Measurements from ENCODE around the gene AHRR.
"Not testable (repeated sequence)": the region's sequence is repeated elsewhere in the genome, so short reads cannot be mapped to it uniquely, and the experiment has no call there.

AHRR gene

DNA sequence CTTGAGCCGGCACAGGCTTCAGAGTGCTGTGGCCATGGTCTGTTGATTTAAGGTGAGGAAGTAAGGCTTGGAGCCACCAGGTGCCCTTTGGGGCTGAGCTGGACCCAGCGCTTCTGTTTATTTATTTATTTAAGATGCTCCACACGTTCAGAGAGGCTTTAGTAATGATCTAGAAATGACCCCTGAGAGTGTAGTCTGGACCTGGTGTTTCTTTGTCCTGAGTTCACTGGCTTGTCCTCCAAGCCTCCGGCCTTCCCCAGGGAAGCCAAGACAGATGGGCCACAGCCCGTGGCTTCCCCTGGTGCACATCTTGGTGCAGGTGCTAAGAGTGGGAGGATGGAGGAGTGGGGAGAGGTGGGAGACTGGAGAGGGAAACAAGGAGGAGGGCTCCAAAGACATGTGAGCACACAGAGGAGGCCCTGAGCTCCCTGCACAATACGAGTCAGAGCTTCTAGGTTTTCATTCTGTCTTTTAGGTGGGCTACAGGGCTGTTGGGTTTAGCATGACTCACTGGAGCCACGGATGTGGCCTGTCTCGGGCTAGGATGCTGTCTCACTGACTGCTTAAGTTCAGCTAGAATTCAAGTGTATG, 56.9 kb downstream of the AHRR start:
- DNase-seq (ENCODE audit: low read depth), result peak; percentile 23

DNA sequence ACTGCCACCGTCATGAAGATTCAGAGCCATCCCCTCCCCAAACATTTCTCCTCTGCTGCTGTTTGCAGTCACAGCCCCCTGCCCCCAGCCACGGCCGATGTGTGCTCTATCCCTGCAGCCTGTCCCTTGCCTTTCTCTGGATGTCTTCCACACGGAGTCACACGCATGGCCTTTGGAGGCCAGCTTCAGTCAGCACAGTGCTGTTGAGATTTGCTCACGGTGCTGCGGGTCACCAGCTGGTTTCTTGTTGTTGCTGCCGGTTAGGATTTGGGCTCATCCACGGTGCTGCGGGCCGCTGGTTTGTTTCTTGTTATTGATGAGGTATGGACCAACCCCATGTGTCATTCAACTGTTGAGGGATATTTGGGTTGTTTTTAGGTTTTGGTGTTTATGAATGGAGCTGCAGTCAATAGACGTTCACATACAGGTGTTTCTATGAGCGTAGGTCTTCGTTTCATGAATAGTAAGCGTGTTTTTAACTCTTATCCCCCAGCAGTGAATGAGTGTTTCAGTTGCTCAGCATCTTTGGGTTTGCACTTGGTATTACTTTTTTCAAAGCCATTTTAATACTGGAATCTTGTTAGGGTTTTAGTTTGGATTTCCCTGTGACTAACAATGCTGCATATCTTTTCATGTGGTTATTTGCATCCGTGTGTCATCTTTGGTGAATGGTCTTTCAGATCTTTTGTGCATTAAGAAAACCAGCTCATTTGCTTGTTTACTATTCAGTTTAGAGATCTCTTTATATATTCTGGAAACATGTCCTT, 57.6 kb downstream of the AHRR start:
- no peak for DNase-seq (ENCODE audit: low read depth)

DNA sequence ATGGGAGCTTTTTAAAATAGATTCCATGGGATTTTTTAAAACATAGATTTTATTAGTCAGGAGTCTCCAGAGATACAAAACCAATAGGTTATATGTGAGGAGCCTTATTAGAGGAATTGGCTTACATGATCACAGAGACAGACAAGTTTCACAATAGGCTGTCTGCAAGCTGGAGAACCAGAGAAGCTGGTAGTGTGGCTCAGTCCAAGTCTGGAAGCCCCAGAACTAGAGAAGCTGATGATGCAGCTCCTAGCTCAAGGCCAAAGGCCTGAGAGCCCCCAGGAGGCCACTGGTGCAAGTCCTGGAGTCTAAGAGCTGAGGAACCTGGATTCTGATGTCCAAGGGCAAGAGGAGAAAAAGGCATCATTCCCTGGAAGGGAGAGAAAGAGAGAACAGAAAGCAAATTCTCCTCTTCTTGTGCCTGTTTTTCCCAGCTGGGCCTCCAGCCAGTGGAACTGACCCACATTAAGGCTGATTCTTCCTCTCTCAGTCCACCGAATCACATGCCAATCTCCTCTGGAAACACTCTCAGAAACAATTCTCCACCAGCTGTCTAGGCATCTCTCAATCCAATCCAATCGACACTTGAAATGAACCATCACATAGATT, 59.3 kb downstream of the AHRR start:
- DNase-seq (ENCODE audit: low read depth), result peak; percentile 27

DNA sequence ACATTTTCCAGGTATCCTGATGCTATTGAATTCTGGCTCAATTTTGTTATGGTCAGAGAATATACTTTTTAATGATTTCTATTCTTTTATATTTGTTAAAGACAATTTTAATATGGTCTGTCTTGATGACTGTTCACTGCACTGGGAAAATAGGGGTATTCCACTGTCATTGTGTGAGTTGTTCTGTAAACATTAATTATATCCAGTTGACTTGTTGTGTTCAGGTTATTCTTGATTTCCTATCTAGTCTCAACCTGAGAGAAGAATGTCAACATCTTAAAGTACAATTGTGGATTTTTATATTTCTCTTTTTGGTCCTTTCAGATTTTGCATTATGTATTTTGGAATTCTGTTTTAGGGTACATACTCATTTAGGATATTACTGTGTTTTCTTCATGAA, 61.6 kb downstream of the AHRR start:
- DNase-seq (ENCODE audit: low read depth), result no peak

DNA sequence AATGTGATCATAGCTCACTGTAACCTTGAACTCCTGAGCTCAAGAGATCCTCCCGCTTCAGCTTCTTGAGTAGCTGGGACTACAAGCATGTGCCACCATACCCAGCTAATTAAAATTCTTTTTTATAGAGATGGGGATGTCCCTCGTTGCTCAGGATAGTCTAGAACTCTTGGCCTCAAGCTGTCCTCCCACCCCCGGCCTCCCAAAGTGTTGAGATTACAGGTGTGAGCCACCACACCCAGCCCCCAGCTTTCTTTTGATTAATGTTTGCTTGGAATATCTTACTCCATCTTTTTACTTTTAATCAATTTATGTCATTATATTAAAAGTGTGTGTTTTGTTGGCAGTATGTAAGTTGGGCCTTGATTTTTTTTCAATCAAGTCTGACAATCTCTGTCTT, 62.1 kb downstream of the AHRR start:
- no peak for DNase-seq (ENCODE audit: low read depth)

DNA sequence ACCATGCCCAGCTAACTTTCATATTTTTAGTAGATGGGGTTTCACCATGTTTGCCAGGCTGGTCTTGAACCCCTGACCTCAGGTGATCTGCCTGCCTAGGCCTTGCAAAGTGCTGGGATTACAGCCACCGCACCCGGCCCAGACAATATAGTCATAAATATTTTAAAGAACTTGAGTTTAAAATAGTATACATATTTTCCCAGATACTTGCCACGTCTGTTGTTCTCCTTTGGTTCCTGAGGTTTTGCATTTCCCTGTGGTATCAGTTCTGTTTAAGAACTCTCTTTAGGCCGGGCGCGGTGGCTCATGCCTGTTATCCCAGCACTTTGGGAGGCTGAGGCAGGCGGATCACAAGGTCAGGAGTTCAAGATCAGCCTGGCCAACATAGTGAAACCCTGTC, 63.1 kb downstream of the AHRR start:
- not testable (repeated sequence) for DNase-seq (ENCODE audit: low read depth)

DNA sequence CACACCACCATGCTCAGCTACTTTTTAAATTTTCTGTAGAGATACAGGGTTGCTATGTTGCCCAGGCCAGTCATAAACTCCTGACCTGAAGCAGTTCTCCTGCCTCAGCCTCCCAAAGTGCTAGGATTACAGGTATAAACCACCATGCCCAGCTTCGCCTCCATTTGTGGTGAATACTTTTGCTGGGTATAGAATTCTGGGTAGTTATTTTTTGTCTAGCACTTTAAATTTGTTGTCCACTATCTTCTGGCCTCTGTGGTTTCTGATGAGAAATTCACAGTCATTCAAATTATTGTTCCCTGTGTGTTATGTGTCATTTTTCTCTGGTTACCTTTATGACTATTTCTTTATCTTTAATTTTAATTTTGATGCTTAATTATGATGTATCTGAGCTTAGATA, 63.8 kb downstream of the AHRR start:
- DNase-seq (ENCODE audit: low read depth), result no peak

DNA sequence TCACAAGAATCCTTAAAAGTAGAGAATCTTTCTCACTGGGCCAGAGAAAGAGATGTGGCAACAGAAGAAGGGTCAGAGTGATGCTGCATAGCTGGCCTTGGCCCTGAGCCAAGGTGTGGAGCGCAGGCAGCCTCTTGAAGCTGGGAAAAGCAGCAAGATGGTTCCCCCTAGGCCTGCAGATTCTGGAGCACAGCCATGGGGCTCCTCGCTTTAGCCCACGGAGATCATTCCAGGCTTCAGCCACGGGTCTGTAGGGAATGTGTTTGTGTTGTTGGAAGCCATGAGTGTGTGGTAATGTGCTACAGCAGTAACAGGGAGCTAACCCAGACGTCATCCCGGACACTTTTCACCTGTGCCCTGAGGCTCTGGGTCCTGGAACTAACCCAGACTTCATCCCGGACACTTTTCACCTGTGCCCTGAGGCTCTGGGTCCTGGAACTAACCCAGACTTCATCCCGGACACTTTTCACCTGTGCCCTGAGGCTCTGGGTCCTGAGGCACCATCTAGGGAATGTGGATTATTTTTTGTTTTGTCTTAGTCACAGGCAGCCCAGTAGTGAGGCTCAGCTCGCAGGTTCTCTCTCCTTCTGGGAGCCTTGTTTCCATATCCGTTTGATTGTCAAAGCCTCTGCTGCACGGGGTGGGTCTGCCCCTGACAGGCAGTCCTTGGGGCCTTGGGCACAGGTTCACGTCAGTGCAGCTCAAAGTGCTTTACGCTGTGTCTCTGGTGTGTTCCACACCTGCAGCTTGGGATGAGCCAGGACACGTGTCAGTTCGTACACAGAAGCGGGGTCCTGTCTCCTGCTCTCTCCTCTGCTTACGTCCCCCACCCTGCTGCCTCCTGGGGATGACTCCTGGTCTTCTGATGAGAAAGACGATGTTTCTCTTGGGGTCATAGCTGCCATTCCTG, 65.2 kb downstream of the AHRR start:
- DNase-seq (ENCODE audit: low read depth), result no peak

DNA sequence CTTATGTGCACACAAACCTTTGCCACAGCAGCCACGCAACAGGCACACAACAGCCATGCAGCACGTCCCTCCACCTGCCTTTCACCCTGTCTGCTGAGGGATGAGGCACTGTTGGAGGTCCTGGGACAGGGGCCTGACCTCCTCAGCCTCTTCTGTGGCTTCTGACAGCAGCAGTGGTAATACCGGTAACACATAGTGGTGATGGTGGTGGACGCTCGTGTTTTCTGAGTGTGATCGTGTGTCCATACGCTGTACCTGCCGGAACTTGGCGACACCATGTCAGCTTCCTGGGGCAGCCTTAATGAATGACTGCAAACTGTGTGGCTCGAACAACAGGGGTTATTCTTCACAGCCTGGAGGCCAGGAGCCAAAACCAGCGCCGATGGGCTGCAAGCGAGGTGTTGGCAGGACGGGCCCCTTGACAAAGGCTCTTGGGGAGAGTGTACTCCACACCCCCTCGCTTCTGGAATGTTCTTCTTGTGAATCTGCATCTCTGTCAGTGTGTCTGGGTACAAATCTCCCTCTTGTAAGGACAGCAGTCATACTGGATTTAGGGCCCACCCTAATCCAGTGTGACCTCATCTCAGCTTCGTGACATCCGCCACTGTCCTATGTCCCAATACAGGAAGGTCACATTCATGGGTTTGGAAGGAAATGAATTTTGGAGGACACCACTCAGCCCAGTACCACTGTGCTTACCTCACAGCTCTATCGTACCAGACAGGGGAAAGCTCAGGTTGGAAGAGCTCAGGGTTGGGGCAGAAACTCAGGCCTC, 66.2 kb downstream of the AHRR start:
- DNase-seq (ENCODE audit: low read depth), result no peak

DNA sequence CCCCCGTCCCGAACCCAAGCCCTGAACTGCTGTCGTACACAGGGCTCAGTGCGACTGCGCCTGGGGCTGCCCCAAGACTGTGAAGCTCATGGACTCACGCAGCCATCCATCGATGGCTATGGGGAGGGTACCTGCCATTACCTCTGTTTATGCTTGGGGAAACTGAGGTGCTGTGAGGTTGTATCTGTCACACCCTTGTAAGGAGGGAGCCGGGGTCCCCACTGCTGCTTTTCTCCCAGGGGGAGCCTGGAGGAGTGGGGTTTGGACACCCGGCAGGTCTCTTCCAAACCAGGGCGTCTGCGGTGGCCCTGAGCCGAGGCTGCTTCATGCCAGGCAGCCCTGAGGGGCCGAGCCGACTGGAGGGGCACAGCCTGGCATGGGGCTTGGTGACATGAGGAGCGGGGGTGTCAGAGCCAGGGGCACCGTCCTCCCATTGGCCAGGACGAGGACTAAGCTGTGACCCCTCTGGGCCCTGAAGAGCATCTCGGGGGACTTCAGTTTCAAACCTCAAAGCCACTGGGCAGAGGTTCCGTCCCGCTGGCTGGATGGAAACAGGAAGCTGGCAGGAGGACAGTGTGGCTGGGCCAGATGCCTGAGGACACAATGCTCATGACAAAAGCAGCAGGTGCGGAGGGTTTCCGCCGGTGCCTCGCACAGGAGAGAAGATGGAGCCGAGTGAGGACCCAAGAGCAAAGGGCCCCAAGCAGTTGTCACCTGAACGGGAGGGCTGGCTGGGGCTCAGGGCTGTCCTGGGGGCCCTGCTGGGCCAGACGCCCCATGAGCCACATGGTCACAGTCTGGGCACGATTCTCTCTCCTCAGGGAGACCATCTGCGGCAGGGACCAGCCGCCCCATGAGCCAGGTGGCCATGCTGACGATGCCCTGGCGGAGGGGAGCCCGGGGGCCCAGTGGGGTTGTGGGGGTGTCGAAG, 67.0 kb downstream of the AHRR start:
- no peak for DNase-seq (ENCODE audit: low read depth)

DNA sequence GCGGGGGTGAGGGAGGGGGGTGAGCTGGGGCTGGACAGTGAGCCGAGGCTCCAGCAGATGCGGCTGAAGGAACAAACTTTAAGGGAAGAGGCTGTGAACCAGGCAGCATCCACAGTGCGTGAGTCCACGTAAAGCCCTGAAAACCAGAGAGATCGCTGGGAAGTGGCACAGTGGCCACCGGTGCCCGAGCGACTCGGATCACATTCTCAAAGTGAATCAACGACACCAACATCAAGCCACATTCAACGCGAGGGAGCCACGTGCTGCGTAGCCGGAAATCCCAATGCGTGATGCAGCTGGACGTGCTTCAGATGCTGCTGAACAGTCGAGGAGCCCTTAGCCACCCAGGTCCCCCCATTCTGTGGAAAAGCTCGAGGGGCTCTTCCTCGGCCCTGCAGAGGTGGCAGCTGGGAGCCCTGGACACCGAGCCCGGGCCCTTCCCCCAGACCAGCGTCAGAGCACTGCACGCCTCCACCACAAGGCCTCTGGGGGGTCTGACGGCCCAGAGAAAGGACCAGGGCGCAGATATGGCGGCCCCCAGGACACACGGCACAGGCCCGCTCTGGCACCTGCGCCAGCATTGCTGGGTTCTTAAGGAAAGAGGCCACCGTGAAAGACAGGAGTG, 67.8 kb downstream of the AHRR start:
- DNase-seq (ENCODE audit: low read depth), result no peak

DNA sequence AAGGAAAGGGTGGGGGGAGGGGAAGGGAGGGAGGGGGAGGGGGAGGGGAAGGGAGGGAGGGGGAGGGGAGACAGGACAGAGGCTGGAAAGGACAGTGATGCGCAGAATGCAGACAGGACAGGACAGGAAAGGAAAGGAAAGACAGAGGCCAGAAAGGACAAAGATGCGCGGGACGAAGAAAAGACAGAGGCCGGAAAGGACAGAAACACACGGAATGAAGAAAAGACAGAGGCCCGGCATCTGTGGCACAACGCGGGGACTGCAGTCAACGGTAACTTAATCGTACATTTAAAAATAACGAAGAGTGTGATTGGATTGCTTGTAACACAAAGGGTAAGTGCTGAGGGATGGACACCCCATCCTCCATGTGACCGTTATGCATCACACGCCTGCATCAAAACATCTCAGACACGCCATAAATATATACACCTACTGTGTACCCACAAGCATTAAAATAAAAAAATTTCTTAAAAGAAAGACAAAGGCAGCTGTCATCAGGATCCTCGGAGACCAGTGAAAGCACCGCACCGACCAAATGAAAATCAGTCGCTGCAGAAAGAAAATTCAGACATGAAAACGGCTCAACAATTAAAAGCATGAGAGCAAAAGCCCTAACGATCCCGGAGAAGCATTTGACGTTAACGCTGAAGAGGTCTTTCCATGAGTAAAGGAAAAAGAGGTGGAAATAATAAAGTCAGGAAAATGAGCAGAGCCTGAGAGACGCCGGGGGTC, 68.5 kb downstream of the AHRR start:
- DNase-seq (ENCODE audit: low read depth), result no peak

DNA sequence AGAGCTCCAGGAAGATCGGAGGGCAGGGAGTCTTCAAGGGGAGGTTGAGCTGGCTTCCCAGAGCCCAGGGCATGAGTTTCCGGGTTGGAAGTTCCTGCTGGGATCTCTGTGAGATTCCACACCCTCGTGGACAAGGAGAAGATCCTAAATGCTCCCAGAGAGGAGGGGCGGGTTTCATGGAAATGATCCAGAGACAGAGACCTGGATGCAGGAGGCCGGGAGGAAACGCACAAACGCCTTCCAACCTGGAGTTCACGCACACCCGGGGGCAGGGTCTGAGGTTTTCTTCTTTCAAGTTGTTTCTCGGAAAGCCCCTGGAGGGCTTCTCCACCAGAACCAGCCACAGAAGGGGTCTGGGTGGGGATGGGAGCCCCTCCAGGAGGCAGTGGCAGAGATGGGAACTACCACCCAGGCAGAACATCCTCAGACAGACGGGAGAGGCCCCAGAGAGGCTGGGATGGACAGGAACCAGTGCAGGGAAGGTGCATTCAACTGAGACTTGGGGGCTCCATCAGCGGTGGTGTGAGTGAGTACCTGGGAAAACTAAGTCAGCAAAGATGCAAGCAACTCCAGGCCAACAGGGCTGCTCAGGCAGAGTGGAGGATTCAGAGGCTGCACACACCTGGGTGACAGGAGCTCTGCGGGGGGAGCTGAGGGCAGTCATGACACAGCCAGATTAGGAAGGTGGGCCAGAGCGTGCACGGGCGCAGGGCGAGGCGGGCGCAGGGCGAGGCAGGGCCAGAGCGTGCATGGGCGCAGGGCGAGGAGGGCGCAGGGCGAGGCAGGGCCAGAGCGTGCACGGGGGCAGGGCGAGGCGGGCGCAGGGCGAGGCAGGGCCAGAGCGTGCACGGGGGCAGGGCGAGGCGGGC, 69.3 kb downstream of the AHRR start:
- no peak for DNase-seq (ENCODE audit: low read depth)

DNA sequence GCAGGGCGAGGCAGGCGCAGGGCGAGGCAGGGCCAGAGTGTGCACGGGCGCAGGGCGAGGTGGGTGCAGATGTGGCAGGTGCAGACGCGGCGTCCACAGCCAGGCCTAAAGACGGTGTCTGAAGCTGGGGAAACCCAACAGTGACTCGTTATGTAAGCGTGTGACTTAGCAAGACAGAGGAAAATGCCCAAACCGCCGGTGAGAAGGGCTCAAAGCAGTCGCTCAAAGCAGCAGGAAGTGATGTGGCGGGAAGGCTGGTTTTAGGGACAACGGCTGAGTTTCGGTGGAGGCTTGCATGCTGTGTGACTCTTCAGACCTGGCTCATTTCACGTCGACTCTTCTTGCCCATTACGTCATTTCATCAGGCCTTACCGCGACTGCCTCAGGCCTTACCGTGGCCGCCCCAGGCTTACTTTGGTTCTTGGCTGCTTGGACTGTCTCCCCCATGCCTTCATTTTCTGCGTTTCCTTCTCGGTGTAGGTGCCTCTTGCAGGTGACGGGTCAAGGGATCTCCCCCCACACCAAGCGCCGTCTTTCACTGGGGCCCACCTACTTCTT, 71.0 kb downstream of the AHRR start:
- DNase-seq (ENCODE audit: low read depth), result peak; percentile 25

DNA sequence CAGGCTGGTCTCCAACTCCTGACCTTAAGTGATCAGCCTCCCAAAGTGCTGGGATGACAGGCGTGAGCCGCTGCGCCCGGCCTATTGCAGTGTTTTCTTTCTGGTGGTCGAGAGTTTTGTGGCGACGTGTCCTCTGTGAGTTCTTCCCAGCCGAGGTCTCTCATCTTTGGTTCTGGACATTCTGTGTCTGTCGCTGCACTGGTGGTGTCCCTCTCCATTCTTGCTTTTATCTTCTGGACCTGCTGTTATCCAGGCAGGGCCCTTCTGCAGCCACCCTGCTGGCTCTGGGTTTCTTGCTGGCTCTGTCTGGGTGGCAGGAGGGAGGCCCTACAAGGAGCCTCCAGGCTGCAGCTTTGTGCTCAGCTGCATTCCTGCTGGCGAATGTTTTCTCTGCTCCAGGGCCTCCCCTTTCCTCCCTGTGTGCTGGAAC, 72.3 kb downstream of the AHRR start:
- DNase-seq (ENCODE audit: low read depth), result no peak

DNA sequence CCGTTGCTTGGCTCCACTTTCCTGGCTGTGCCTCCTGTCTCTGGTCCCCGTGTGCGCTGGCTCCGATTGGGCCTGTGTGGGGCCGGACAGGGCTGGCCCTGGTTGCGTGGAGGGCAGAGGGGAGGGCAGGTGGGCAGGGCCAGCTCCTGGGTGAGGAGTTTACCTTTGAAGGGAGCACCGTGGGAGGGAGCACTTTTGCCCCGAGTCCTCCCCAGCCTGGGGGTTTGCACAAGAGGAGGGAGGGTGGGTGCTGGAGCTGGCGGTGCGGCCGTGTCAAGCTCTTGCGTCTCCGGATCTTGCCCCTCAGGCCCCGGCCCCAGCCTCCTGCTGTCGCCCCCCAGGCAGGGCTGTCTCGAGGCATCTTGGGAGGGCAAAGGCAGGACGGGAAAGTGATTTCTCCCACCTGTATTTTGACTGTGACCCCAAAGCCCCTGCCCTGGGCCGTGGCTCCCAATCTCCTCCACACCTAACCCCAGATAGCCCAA, 73.2 kb downstream of the AHRR start:
- no peak for DNase-seq (ENCODE audit: low read depth)

DNA sequence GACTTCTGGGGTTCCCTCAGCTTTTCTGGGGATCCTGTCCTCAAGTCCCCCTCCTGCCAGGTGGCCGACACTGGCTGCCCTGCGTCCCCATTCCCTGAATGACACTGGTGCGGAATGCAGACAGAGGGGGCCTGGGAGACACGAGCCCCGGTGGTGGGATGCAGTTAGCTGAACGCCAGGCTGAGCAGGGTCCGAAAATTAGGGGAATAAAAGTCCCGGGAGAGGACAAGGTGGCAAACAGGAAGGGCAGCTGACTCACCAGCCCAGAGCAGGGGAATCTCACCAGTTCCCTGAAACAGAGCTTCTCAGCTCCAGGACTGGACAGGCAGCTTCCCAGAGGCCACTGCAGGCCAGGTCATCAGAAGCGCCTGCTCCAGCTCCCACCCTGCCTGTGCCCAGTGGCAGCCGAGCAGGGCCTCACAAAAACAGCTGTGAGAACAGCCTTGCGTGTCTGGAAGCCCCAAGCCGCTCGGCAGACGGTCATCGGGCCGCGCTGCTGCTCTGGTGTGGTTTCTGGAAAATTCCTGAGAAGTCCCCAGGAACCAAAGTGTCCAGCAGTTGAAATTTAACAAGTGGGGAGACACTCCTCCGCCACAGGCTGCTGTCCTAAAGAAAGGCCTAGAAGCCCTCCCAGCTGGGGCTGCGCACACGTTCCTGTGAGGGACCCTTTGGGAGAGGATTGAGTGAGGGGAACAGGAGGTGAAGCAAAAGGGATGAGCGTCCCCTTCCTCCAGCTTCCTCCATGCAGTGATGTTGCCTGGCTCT, 73.8 kb downstream of the AHRR start:
- DNase-seq (ENCODE audit: low read depth), result peak; percentile 24

Measured in iris pigment epithelial cell (primary cell).